ENCODE measurements around the gene SARDH. TPM values are rescaled to one million over a fixed set of nuclear protein-coding genes. Genes with fewer than 3 reads are reported as not detected.

Gene SARDH
- total and polyA plus RNA-seq, 2 of the 13 experiments (the other 11 are each of a cell fraction or from before 2014, with no cell fraction given) = 11.6 to 34.9 TPM

GRCh38 chr9:133739408-133740280 lies 1.5 kb upstream of the SARDH start (continued):
- TF ChIP-seq ZNF609 (CRISPR knock-in tag; IDR thresholded peaks at IDR 0.05; ENCODE audit: borderline replicate concordance) (peak; percentile 83), ARID2 (CRISPR knock-in tag; IDR thresholded peaks at IDR 0.05; ENCODE audit: borderline replicate concordance) (no peak), GTF2F1 (IDR thresholded peaks at IDR 0.05; ENCODE audit: low read length) (no peak), BCL3 (CRISPR knock-in tag; IDR thresholded peaks at IDR 0.05) (peak; percentile 72), SNRNP70 (IDR thresholded peaks at IDR 0.05; ENCODE audit: low read depth, low read length) (no peak), ARID5B (CRISPR knock-in tag; IDR thresholded peaks at IDR 0.05) (peak; percentile 80), ZSCAN29 (CRISPR knock-in tag; conservative IDR thresholded peaks at IDR 0.05) (0 out of 2 replicates have a peak, but pooled peaks have one; percentile 57), ZNF652 (CRISPR knock-in tag; IDR thresholded peaks at IDR 0.05; ENCODE audit: borderline replicate concordance, low read depth) (no peak), HOXA9 (CRISPR knock-in tag; IDR thresholded peaks at IDR 0.05; ENCODE audit: borderline replicate concordance) (no peak), ZNF281 (CRISPR knock-in tag; IDR thresholded peaks at IDR 0.05; ENCODE audit: borderline replicate concordance) (peak; percentile 47), KDM3A (CRISPR knock-in tag; IDR thresholded peaks at IDR 0.05; ENCODE audit: low read depth) (peak; percentile 74; the same call in 1 of the 2 replicates), MXD4 (CRISPR knock-in tag; IDR thresholded peaks at IDR 0.05) (peak; percentile 53; the same call in 1 of the 2 replicates), NR2F6 (IDR thresholded peaks at IDR 0.05) (peak; percentile 74), NR2F6 (CRISPR knock-in tag; IDR thresholded peaks at IDR 0.05) (peak; percentile 89), RARG (CRISPR knock-in tag; IDR thresholded peaks at IDR 0.05; ENCODE audit: low read depth) (0 out of 2 replicates have a peak, but pooled peaks have one; percentile 64), ZNF251 (CRISPR knock-in tag; IDR thresholded peaks at IDR 0.05) (no peak)
